Stomach (tissue), 4 donors: Measurements from ENCODE around the gene MUC5AC.

Experiments
- CTCF ChIP-seq, 7 experiments: fragments of 450-650 bp in 4 of 7; fragments of 200-600 bp in 3 of 7; sonication (generic) in 3 of 7; IDR thresholded peaks; one replicate each; pipeline ENCODE4 v1.5.1; 2016 to 2019; ENCODE audit warnings: antibody characterized with exemption in 7 of 7, control low read depth in 2 of 7, mild to moderate bottlenecking in 1 of 7
- POLR2A ChIP-seq, 4 donors: fragments of 450-650 bp; IDR thresholded peaks; one replicate each; pipeline ENCODE4 v1.6.1; 2016; ENCODE audit warnings: antibody characterized with exemption in 4 of 4, control low read depth in 2 of 4, mild to moderate bottlenecking in 1 of 4, moderate library complexity in 1 of 4

GRCh38 chr11:1218256-1218787, 60.6 kb downstream of the MUC5AC start:
- no peak for TF ChIP-seq CTCF (IDR thresholded peaks at IDR 0.05)
- no peak for TF ChIP-seq POLR2A (IDR thresholded peaks at IDR 0.05)
